HuH-7 (cell line): ENCODE data around the gene CSTPP1.

Experiments
- DNase-seq: peaks from one replicate; pipeline ENCODE4 v3.0.0; 2011; ENCODE audit warnings: low spot score

Gene CSTPP1

DNA sequence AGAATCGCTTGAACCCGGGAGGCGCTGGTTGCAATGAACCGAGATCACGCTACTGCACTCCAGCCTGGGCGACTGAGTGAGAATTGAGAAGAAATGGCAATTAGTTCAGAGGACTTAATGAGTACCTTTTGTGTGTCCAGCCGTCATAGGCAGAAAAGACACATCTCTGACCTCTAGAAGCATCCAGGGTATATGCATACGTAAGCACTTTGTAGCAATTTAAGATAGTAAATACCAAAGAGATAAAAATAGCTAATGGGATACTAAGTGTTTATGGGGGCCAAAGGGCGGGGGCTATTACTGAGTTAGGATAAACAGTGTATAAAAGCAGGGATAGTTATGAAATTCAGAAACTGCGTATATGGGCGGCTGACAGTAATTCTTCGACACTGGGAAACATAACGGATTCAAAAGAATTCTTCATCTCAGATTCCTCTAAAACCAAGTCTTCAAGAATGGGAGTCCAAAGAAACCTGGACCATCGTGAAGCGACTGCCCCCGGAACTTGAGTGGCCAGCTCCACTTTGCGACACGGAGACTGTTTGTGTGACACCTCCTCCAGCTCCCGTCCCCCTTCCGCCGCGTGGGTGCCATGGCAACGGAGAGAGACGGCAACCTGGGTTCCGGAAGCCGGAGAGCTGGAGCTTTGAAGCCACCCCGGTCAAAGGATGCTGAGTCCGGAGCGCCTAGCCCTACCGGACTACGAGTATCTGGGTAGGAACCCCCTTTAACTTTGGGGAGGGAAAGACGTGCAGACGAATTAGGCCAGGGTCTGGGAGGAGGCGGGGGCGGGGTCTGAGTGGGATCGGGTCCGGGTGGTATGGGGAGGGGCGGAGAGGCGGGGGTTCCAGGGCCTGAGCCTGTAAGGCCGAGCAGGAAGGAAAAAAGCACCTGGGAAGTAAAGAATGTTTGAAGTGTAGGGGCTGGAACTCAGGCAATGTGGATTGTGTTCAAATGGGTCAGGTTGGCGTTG, at the start of gene CSTPP1:
Gene CSTPP1, plus strand, starts transcription at position 624 of the 973 bp plus-strand sequence. Its CDS starts 45 bp downstream, at position 669.
- peak; percentile 96 for DNase-seq

- no peak for DNase-seq
Observed at GRCh38 chr11:46888636-46889035, 47.9 kb upstream of the CSTPP1 start.

DNA sequence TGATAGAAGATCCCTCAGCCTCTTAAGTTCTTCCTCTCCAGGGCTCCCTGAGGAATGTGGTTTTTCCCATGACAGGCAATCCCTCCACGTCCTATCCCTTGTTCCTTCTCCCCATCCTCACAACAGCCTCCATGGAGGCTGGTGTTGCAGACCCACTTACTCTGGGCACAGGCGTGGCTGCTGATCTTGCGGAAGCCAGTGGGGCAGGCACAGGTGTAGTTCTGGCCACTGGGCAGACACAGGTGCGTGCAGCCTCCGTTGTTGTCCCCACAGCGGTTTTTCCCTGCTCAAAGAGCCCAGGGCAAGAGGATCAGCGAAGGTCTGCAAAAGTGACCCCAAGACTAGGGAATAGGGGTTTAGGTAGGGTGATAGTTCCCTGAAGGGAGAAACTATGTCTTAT, 47.3 kb upstream of the CSTPP1 start:
- DNase-seq = no peak

DNA sequence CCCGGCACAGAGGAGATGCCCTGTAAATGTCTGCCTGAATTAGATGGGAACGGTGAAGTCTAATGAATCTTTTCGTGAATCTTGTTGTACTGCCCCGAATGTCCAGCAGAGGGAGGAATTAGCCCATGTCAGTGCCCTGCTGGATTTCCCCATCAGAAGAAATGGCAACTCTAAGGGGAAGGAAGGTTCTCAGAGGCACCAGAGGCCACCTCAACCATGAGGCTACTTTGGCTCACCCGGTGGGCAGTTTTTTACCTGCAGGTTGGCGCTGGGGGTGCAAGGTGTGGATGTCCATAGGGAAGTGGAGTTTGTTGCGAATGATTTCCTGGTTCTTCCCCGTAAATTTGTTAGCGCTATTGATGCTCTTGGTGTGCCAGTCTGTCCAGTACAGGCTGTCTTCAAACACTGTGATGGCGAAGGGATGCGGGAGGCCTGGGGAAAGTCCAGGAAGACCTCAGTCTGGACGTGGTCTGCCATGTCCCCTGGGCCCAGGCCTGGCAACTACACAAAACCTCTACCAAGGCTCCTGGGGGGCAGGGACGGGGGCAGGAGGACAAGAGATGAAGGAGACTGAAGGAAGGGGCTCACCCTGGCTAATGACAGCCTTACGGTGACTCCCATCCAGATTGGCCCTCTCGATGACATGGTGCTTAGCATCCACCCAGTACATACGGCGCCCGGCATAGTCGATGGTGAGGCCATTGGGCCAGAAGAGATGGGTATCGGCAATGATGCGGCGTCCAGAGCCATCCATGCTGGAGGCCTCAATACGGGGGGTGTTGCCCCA, 46.7 kb upstream of the CSTPP1 start:
- peak; percentile 84 for DNase-seq

DNA sequence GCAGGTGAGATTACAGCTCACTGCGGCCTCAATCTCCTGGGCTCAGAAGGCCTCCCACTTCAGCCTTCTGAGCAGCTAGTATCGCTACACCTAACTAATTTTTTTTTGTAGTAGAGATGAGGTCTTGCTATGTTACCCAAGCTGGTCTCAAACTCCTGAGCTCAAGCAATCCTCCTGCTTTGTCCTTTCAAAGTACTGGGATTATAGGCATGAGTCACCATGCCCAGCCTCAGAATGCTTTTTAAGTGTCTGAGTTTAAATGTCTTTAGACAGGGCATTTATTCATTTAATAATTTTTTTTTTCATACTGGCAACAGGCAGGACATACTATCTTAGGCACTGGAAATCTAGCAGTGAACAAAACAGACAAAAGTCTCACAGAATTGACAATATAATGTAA, 45.9 kb upstream of the CSTPP1 start:
- no peak for DNase-seq

GRCh38 chr11:46892109-46892508, 44.5 kb upstream of the CSTPP1 start:
- DNase-seq = no peak

DNA sequence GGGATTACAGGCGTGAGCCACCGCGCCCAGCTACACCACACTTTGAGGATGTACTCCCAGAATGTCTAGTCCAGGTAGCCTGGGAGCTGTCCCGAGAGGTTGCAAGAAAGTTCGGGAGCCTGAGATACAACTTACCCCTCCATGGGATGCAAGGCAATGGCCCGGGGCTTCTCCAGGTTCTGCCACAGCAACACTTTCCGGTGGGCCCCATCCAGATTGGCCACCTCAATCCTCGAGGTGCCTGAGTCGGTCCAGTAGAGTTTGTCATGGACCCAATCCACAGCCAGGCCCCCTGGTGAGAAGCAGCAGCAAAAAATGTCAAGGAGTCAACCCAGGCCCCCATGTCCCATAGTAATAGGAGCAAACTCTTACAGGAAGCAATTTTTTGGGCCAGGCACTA, 43.7 kb upstream of the CSTPP1 start:
- DNase-seq = no peak

DNA sequence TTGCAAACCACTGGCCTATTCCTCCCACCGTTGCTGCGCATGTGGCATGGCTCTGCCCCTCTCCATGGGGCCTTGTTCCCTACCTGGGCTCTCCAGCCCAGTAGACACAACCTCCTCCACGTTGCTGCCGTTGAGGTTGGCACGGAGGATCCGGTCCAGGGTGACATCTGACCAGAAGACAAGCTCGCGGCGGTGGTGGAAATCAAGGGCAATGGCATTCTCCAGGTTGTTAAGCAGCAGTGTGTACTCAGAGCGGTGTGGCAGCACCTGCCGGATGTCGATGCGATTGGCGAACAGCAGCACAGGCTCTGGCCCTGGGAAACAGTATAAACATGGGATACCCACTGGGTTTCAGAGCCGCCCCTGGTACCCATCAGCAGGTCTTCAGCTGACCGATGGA, 42.1 kb upstream of the CSTPP1 start:
- DNase-seq = no peak

DNA sequence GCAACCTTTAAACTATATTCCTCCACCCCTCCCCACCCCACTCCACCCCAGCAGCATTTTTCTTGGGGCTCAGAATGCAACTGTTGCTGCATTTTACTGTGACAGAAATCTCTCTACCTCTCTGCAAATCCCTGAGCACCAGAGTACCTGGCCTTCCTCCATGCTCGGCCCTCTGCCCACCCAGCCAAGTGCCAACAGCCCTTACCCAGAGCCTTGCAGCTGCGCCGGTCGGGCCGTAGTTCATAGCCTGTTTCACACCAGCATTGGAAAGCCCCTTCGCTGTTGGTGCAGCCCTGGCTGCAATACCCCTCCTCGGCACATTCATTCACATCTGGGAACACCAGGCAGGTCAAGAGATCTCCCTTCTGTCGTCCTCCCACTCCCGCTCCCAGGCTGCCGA, 41.6 kb upstream of the CSTPP1 start:
- no peak for DNase-seq

- DNase-seq = no peak
Observed at GRCh38 chr11:46895821-46896220, 40.7 kb upstream of the CSTPP1 start.

DNA sequence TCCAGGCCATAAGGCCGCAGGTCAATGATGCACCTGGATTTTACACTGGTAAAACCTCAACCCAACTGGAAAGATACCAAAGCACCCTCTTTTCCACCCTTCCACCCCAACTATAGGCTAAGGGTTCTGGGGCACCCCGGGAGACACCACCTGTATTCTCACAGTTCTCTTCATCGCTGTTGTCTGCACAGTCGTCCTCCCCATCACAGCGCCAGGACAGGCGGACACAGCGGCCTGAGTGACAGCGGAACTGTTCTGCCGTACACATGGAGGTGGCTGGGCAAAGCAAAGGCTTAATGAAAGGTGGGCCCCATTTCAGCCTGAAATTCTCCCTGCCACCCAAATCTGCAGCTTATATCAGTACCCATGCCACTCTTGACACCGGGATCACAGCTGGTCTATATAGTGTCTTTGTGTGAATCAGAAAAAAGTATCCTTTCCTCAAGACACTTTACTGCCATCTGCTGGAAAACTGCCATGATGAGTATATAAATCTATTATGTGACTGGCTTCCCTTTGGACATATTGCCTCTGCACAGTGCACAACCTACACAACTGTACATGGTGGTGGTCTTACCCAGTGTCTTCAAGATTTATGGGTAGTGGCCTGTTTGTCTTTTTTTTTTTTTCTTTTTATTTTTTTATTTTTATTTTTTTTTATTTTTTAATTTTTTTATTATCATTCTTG, 39.7 kb upstream of the CSTPP1 start:
- DNase-seq = peak; percentile 53

GRCh38 chr11:46898396-46899095, 38.0 kb upstream of the CSTPP1 start:
- no peak for DNase-seq

GRCh38 chr11:46899501-46900025, 37.0 kb upstream of the CSTPP1 start:
- no peak for DNase-seq

- DNase-seq = no peak
Observed at GRCh38 chr11:46900091-46900746, 36.3 kb upstream of the CSTPP1 start.

- DNase-seq = no peak
Observed at GRCh38 chr11:46901156-46901555, 35.4 kb upstream of the CSTPP1 start.

GRCh38 chr11:46902694-46903093, 33.9 kb upstream of the CSTPP1 start:
- DNase-seq = no peak

DNA sequence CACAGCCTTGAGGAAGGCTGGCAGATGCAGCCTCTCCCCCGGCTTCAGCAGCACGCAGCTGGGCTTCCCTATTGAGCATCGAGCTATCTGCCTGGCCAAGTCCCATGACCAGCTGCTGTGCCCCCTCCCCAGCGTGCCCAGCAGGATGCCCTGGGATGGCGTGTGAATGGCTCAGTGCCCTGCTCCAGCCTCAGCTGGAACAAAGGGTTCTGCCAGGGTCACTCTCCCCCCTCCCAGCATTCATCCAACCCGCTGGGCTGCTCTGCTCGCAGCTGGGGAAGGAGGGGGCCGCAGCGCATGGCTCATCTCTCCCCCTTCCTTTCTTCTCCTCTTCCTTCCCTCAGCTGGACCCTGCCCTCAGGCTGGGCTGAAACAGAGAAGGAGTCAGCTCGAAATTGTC, 32.7 kb upstream of the CSTPP1 start:
- no peak for DNase-seq

- no peak for DNase-seq
Observed at GRCh38 chr11:46905806-46906205, 30.8 kb upstream of the CSTPP1 start.

- DNase-seq = no peak
Observed at GRCh38 chr11:46906609-46907041, 29.9 kb upstream of the CSTPP1 start.

- no peak for DNase-seq
Observed at GRCh38 chr11:46907606-46908005, 29.0 kb upstream of the CSTPP1 start.
